Retina (tissue), 1 donor: ENCODE measurements around the gene REG4.
"Not testable (repeated sequence)": the region's sequence is repeated elsewhere in the genome, so short reads cannot be mapped to it uniquely, and the experiment has no call there.

Source experiments
- DNase-seq: peaks from one replicate; pipeline ENCODE4 v3.0.0-alpha.2; 2016

REG4 gene

GRCh38 chr1:119811387-119811786 lies at the start of gene REG4:
TSS of gene REG4 (minus strand) at chr1:119811460. CDS start at chr1:119808769, 2,691 bp downstream.
- no peak for DNase-seq

DNA sequence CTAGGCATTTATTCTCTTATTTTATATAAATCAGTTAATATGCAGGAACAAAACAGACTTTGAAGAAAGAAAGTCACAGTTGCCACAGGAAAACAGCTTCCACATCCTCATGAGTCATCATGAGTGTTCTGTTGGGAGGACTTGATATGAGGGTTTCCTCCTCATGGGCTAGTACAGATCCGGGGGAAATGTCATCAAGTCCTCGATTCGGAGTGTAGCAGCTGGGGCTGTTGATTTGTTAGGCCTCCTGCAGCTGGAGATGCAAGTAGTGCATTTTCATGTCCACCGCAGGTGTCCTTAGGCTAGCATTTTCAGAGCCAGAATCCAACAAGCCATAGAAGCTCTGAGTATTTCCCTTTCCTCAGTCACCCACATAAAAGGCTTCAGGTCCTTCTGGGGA lies 48.4 kb upstream of the REG4 start:
- DNase-seq = no peak

- DNase-seq = not testable (repeated sequence)
Observed at GRCh38 chr1:119858556-119859214, 47.4 kb upstream of the REG4 start.

GRCh38 chr1:119858126-119858525 lies 46.9 kb upstream of the REG4 start:
- DNase-seq = no peak

GRCh38 chr1:119853155-119853554 lies 41.9 kb upstream of the REG4 start:
- no peak for DNase-seq

DNA sequence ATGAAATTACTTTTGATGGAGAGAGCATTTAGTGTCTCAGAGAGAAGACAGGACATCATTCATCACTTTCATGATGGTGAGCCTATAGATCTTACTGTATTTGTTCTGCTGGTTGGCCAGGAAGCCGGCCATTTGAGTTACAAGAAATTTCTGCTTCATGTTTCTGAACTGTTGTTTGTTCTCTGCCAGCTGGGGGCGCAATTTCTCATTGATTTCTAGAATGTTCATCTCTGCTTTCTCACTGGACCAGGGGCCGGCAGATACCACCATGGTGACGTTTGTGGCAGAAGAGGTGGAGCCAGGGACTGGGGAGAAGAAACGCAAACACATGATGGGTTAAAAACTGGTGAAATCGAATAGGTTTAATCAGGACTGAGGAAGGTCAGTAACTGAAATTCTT lies 32.9 kb upstream of the REG4 start:
- not testable (repeated sequence) for DNase-seq

- DNase-seq = no peak
Observed at GRCh38 chr1:119841306-119841705, 30.0 kb upstream of the REG4 start.

- no peak for DNase-seq
Observed at GRCh38 chr1:119840745-119841144, 29.5 kb upstream of the REG4 start.

- DNase-seq = no peak
Observed at GRCh38 chr1:119838236-119838635, 27.0 kb upstream of the REG4 start.

DNA sequence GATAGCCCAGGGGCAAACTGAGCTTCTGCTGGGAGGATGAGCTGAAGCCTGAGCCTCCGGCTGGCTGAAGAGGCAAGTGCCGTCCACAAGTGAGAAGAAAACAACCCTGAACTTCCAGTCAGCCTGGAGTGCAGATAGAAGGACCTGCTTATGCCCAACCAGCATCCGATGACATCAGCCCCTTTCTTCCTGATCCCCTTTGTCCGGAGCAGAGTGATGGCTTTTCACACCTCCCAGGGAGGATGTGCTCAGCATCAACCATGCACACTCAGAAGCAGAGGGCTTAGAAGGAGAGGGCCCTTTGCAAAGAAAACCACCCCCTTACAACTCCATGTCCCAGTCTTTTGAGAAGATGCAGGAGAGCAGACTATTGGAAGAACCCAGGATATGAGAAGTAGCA lies 23.7 kb upstream of the REG4 start:
- no peak for DNase-seq

DNA sequence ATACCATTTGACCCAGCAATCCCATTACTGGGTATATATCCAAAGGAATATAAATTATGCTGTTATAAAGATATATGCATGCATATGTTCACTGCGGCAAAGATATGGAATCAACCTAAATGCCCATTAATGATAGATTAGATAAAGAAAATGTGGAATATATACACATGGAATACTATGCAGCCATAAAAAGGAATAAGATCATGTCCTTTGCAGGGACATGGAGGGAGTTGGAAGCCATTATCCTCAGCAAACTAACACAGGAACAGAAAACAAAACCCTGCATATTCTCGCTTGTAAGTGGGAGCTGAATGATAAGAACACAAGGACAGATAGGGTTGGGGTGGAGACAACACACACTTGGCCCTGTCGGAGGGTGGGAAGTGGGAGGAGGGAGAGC lies 19.8 kb upstream of the REG4 start:
- DNase-seq = no peak

- DNase-seq = peak; percentile 8
Observed at GRCh38 chr1:119829625-119830024, 18.4 kb upstream of the REG4 start.

- DNase-seq = not testable (repeated sequence)
Observed at GRCh38 chr1:119829006-119829405, 17.7 kb upstream of the REG4 start.

GRCh38 chr1:119828266-119828665 lies 17.0 kb upstream of the REG4 start:
- DNase-seq = no peak

DNA sequence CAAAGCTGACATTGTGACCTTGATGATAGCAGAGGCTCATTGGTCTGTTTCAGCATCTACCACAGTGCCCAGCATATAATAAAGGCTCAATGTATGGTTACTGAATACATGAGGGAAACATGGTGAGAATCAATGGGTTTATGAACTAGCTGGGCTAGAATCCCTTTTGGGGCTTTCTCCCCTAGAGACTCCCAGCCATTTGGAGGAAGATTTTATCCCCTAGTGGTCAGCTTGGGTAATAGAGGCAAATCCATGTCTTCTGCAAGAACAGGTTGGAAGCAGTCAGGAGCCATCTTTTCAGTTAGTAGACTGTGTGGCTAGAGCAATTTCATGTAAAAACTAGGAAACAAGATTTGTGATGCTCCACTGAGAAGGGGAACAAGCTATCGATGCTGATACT lies 15.8 kb upstream of the REG4 start:
- no peak for DNase-seq

DNA sequence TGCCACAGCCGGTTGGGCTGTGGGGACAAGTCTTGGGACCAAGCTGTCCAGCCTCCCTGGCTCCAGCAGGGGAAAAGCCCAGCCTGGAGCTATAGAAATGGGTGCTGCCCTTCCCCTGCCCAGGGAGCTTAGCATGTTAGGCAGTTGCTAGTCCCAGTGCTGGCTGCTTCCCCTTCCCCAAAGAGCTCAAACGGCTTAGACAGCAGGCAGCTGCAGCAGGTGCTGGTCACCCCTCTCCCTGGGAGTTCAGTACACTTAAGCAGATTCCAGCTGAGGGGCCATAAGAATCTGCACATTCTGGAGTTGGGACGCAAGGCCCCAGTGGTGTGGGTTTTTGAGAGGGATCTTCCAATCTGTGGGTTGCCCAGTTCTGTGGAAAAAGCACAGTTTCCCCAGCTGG lies 11.1 kb upstream of the REG4 start:
- no peak for DNase-seq

DNA sequence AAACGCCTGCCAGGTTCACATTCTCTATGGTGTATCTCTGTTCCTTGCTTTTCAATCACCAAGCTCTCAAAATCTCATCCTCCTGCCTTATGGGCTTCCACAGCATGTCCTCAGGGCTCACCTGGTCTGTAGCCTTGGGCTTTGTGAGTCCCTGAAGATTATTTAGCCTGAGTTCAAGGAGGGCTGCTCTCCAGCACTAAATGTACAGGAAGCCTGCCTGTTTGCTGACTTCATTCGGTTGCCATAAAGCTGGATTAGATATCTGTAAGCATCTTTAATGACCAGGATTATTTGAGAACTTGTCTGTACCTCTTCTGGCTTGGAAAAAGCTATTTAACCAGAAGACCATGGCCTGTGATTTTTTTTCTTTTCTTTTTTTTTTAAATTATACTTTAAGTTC lies 6.9 kb upstream of the REG4 start:
- DNase-seq = no peak

DNA sequence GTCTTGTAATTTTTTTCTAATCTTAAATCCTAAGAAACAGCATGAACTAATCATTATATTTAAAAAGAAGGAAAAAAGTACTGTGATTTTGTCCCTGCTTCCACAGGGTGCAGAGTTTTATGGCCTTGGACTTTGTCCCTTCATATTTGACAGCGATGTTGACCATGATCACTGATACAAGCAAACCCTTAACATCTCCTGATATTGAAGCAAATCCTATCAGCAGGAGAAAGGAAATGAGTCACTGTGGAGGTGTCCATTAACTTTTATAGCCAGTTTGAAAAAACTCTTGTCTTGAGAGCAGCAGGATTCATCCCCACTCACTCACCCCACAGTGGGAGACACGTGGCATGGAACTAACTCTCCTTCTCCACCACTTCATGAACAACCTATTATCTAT lies 5.1 kb upstream of the REG4 start:
- no peak for DNase-seq

- DNase-seq = no peak
Observed at GRCh38 chr1:119815928-119816327, 4.7 kb upstream of the REG4 start.

DNA sequence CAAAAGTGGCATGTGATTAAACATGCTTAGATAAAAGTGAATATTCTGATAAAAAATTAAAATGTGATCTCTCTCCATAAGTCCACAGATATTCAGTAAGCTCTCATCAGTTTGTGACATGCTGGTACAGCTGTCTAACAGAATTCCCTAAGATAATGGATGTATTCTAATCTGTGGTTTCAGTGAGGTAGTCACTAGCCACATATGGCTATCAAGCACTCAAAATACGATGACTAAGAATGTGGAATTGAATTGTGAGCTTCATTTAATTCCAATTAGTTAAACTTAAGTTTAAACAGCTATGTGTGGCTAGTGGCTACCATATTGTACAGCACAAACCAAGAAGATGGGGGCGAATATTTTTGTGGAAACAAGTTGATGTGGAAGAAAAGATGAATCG lies 4.1 kb upstream of the REG4 start:
- DNase-seq = no peak

DNA sequence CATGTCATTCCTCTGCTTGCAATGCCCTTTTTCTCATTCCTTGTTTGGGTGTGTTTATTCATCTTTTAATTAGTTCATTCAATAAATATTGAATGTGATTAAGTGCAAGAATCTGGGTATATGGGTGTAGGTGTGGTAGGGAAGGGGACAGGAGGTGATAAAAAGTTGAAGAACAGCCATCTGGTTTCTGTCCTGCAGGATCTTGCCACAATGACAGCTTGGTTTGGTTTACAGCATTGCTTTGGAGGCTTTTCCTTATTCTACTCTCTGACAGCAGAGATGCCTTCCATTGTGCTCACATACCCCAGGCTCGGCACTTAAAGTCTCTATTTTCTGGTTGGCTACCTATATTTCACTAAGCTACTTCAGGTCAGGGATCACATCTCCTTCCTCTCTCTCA lies 3.0 kb upstream of the REG4 start:
- DNase-seq = no peak

- DNase-seq = no peak
Observed at GRCh38 chr1:119811985-119812557, 811 bp upstream of the REG4 start.

DNA sequence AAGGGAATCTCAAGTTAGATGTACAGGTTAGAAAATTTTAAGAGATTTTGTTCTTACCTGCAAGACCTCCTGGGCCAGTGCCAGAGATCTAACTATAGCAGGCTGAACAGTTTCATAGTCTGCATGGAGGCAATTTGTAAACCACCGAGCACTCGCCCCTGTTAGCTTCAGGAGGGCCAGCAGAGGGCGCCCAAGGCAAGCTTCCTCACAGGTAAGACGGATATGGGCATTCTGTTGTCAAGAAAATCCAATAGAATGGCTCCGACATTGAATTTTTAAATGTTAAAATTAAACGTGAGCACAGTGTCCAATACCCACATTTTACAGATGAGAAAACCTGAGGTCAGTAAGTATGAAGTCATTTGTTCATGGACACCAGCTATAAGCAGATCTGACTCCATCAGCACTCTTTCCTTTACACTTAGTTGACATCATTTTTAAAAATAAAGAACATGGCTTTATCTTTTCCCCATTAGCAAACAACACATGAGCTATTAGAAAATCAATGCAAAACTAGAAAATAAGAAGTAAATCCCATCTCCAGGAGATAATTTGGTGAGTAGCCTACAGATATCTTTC lies 2.2 kb downstream of the REG4 start:
- peak; percentile 76 for DNase-seq

- DNase-seq = no peak
Observed at GRCh38 chr1:119808491-119808890, 2.8 kb downstream of the REG4 start.

- DNase-seq = no peak
Observed at GRCh38 chr1:119806489-119806888, 4.8 kb downstream of the REG4 start.
